CD4-positive, alpha-beta T cell treated with Interferon gamma for 1 hour (primary cell): ENCODE data around the gene TAS2R41.

Experiments
- DNase-seq: peaks from one replicate; pipeline ENCODE4 v3.0.0-alpha.2; 2020

TAS2R41 gene

GRCh38 chr7:143495851-143496250, 18.2 kb downstream of the TAS2R41 start:
- DNase-seq, result no peak

DNA sequence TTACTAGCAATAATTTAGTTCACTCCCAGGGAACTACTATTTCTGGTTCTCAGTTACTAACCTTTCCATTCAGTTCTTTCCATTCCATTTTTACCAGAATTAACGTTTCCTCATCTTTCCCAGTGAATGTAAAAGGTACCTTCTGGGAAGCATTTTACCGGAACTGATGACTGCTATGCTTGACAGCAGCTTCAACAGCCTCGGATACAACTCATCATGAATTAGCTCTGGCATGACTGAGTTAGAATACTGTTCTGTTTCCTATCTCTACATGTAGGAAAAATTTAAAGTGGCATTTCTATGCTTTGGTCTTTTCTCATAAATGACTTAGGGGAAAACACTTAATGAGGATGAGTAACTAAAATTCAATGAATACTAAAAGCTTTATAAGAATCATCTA, 18.6 kb downstream of the TAS2R41 start:
- DNase-seq, result no peak

- DNase-seq, result no peak
Measured at GRCh38 chr7:143497008-143497795, 19.5 kb downstream of the TAS2R41 start.

DNA sequence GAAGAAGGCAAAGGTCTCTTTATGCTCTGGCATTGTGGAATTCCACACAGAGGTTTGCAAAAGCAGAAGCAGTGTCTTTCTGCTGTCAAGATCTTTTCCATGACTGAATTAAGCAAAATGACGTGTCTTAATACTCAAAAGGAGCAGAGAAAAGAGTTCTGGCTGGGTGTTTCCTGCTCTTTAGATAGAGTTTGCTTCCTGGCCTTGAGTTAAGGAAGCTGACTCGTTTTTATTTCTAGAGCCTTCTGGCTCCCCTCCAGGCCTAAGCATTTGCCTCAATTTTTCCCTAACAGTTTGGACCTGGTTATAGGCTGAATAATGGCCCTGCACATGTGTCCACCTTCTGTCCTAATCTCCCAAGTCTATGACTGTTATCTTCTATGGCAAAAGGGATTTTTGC, 21.6 kb downstream of the TAS2R41 start:
- DNase-seq, result no peak

- no peak for DNase-seq
Measured at GRCh38 chr7:143499743-143500348, 22.2 kb downstream of the TAS2R41 start.

DNA sequence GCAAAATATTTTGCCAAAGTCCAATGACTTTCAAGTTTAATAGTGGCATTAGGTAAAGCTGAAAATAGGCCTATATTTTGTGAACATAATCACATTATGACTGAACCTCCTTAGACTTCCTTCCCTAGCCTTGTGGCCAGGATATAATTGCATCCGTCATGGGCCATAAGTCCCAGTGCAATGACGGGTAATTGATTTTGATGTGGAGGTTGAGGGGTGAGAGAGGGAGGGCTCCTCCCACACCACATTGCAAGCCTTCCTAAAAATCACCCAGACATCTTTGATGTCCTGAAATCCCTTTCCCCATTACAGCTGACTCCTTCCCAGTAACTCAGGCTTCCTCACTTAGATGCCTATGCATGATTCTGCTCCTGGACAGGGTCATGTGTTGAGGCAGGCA, 25.6 kb downstream of the TAS2R41 start:
- no peak for DNase-seq

DNA sequence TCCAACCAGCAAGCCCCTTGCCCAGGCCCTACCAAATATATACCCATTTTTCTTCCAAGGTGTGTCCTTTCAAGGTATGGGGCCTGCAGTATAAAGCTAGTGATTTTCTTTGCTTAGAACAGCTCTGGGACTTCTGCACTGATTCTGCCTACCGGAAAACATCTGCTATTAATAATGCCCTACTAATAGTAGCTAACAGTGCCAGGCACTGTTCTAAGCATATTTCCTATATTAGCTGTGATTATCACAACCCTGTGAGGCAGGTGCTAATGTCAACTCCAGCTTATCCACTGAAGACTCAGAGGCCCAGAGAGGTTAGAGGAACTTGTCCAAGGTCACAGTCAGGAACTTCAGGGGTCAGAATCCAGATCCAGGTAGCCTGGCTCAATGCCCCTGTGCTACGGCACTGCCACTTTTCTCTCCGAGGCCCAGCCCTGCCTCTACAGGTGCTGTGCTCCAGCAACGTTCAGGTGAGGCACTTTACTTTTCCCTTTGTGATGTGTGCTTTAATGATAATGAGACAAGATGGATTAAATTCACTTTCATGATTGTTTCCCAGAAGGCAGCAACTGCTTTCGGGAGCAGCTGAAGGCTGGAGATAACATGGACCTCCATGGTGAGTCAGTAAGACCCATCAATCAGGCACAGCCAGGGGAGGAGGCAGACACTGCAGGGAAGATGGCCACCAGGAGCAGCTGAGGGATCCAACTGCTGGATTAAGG, 26.7 kb downstream of the TAS2R41 start:
- no peak for DNase-seq

DNA sequence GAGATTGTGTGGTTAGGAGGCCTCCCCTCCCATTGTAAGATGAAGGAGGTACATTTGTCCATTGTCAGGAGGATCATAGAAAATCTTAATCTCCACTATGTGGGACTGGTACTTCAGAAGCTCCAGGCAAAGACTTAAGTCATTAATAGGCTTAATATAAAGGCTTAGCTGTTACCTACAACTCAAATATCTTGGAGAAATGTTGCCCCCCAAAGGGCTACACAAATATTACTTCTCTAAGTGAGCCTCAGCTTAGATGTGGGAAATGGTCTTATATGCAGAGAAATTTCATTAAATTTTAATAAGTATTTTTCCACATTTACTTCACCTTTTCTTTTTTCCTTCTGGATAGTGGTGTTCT, 27.2 kb downstream of the TAS2R41 start:
- no peak for DNase-seq

DNA sequence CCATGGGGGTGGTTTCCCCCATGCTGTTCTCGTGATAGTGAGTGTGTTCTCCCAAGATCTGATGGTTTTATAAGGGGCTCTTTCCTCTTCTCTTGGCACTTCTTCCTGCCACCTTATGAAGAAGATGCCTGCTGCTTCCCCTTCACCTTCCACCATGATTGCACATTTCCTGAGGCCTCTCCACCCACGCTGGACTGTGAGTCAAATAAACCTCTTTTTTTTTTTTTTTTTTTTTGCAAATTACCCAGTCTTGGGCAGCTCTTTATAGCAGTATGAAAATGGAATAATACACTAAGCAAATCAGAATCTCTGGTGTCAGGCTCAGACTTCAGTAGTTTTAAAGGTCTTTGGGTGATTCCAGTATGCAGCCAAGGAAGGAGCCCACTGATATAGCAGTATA, 28.2 kb downstream of the TAS2R41 start:
- no peak for DNase-seq

GRCh38 chr7:143507094-143507518, 29.4 kb downstream of the TAS2R41 start:
- no peak for DNase-seq

DNA sequence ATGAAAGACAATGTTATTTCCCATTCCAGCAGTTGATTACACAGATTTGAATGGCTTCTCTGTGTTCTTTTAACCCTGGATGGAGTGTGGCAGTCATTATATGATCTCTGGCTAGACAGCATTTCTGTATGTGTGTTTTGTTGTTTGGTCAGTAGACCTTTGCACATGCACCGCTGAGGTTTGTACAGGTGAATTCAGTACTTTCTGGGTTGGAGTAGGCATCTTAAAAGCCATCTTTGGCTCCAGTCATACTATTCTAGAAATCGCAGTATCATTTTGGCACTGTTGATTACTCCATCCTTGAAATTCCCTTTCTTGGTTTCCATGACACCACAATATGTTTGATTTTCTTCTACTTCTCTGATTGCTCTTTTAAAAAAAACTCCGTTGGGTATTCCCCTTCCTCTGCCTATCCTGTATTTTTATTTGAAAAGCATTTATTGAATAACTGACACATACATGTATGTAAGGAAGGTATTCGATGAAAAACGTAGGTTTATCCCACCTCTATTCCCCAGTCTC, 29.9 kb downstream of the TAS2R41 start:
- no peak for DNase-seq

DNA sequence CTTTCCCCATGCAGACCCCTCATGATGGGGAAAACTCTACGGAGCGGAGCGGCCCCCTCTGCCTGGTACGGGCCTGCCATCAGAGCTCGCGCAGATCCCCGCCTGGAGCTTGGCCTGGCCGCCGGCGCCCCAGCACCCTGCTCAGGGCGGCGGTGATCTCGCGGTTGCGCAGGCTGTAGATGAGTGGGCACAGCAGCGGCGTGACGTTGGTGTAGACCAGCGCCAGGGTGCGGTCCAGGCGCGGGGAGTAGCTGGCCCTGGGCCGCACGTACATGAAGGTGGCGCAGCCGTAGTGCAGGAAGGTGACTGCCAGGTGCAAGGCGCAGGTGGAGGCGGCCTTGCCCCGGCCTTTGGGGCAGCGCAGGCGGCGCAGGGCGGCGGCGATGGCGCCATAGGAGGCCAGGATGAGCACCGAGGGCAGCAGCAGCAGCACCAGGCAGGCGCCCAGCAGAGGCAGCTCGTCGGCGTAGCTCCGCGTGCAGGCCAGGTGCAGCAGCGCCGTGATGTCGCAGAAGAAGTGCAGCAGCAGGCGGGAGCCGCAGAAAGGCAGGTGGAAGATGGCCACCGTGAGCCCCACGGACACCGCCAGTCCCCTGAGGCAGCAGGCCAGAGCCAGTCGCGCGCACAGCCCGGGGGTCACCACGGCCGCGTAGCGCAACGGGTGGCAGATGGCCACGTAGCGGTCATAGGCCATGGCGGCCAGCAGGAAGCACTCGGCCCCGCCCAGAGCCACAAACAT, 33.4 kb downstream of the TAS2R41 start:
- no peak for DNase-seq

DNA sequence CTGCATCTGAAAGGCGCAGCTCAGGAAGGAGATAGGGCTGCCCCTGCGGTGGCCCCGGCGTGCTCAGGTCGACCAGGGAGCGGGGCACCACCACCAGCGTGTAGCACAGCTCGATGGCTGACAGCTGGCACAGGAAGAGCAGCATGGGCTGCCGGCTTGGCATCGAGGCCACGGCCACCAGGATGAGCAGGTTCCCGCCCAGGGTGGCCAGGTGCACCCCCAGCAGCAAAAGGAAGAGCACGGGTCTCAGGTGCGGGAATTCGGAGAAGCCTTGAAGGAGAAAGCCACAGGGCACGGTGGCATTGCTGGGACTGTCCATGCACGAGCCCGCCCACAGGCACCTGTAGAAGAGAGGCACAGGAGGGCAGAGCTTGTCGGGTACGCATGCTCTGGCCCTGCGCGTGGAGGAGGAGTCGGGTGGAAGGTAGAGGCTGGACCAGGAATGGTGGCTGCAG, 33.9 kb downstream of the TAS2R41 start:
- no peak for DNase-seq

- no peak for DNase-seq
Measured at GRCh38 chr7:143512488-143513340, 35.0 kb downstream of the TAS2R41 start.

GRCh38 chr7:143514487-143514886, 36.8 kb downstream of the TAS2R41 start:
- no peak for DNase-seq

DNA sequence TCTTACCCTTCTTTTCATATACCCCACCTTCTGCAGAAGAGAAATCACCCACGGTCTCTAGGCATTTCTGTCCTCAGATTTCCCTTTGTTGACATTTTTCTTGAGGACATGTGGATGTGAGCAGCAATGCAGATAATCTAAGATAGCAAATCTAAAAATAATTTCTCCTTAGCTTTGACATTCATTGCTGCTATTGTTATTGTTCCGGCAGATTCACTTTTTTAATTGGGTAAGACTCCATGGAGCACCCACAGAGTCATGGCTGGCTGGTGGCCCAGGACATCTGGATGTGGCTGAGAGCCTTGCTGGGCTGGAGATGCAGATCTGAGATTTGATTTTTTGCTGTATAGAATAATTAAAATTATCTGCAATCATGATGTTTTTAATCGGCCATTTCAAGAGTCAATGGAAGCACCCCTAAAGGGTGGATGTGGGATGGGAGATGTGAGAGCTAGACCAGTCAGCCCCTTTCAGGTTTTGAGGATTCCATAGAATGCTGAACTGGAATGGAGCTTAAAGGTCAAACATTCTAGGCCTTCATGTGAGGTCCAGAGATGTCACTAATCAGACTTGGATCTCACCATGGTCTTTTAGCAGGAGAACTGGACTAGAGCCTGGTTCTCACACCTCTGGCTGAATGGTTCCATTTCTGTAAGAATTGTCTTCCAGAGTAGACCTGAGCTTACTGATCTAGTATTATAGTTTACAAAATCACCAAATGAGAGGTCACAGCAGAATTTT, 37.5 kb downstream of the TAS2R41 start:
- DNase-seq, result no peak

GRCh38 chr7:143516981-143517380, 39.3 kb downstream of the TAS2R41 start:
- no peak for DNase-seq

- no peak for DNase-seq
Measured at GRCh38 chr7:143518521-143518920, 40.8 kb downstream of the TAS2R41 start.

- DNase-seq, result no peak
Measured at GRCh38 chr7:143518941-143519340, 41.3 kb downstream of the TAS2R41 start.

GRCh38 chr7:143519411-143520131, 41.9 kb downstream of the TAS2R41 start:
- no peak for DNase-seq
